GM06990 (cell line): Measurements from ENCODE around the gene RP2.
A peak's percentile ranks its signal among the peaks of the same experiment; 100 is the strongest.

Experiments
- DNase-seq: peaks from one replicate; pipeline ENCODE4 v3.0.0-alpha.2; 2011; ENCODE audit not compliant: insufficient read length; ENCODE audit errors: extremely low read depth
- H3K27me3 ChIP-seq: replicated peaks from 2 replicates; pipeline ENCODE4 v1.6.0; 2011; ENCODE audit warnings: low read length; ENCODE audit not compliant: control insufficient read depth, insufficient read depth
- H3K36me3 ChIP-seq: 2 replicates; pipeline ENCODE4 v1.5.1; 2011; ENCODE audit warnings: low read length; ENCODE audit not compliant: control insufficient read depth, insufficient read depth
- H3K4me3 ChIP-seq: replicated peaks from 2 replicates; pipeline ENCODE4 v1.5.1; 2011; ENCODE audit warnings: low read depth, mild to moderate bottlenecking, control low read depth, low read length
- TF ChIP-seq, protein P1 (sequence below): IDR thresholded peaks from 2 replicates; pipeline ENCODE4 v1.5.1; 2011; ENCODE audit warnings: low read length, control low read depth, mild to moderate bottlenecking, inconsistent platforms; ENCODE audit not compliant: insufficient read depth, poor library complexity, severe bottlenecking

The RP2 gene

DNA sequence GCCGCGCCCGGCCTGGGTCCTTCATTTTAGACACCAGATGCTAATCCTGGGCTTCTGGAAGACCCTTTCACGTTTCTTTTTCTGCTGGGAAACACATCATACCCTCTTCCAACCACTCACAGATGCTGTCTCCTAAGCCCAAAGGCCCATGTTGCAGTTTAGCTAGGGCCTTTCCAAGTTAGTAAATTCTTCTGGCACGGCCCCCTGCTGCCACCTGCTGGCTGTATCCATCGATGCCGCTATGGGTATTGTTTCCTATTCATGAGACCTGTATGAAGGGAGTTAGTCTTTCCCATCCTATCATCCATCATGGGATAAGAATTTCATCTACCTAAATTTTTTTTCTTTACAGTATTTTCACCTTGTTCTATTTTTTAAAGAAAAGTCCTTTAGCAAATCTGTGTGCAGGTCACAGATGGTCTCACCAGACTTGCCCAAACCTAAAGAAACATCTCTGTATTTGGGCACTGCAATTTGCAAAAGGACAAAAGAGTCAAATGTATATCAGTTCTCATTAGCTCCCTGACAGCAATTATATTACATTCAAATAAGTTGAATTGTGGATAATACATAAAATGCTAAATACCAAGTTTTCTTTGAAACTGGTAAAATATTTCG lies 40.2 kb upstream of the RP2 start:
- TF ChIP-seq, protein P1, sequence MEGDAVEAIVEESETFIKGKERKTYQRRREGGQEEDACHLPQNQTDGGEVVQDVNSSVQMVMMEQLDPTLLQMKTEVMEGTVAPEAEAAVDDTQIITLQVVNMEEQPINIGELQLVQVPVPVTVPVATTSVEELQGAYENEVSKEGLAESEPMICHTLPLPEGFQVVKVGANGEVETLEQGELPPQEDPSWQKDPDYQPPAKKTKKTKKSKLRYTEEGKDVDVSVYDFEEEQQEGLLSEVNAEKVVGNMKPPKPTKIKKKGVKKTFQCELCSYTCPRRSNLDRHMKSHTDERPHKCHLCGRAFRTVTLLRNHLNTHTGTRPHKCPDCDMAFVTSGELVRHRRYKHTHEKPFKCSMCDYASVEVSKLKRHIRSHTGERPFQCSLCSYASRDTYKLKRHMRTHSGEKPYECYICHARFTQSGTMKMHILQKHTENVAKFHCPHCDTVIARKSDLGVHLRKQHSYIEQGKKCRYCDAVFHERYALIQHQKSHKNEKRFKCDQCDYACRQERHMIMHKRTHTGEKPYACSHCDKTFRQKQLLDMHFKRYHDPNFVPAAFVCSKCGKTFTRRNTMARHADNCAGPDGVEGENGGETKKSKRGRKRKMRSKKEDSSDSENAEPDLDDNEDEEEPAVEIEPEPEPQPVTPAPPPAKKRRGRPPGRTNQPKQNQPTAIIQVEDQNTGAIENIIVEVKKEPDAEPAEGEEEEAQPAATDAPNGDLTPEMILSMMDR, result peak; percentile 93
- H3K36me3 ChIP-seq, result no peaks in the 10 kb centered on the region
- DNase-seq, result peak; percentile 30
- H3K4me3 ChIP-seq, result no peak overlapping the region
- H3K27me3 ChIP-seq, result no peaks in the 10 kb centered on the region; the same call in 1 of the 2 replicates

DNA sequence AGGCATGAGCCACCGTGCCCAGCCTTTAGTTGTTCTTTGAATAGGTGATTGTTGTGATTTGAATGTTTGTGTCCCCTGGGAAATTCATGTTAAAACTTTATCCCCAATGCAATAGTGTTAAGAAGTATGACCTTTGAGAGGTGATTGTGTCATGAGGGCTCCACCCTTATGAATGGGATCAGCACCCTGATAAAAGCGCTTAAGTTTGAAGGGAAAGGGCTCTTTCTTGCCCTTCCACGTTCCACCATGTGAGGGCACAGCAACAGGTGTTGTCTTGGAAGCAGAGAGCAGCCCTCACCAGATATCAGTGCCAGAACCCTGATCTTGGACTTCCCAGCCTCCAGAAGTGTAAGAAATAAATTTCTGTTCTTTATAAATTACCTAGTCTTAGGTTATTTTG lies 33.7 kb upstream of the RP2 start:
- no peaks in the 10 kb centered on the region; the same call in 1 of the 2 replicates for H3K27me3 ChIP-seq

DNA sequence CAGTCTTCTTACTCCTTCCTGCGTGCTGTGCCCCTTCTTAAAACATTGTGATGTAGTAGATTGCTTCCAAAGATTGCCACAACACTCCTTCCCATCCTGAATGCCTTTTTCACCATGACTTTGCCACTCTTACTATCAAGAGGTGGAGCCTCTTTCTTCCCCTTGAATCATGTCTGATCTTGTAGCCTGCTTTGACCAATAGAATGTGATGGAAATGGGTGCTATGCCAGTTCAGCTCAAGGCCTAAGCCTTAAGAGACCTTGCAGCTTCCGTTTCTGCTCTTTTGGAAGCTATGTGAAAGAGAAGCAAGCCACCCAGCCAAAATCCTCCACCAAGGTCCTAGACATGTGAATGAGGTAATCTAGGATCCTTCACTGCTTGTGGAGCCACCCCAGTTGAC lies 31.6 kb upstream of the RP2 start:
- H3K4me3 ChIP-seq, result no peak overlapping the region
- no peaks in the 10 kb centered on the region for H3K27me3 ChIP-seq
- TF ChIP-seq, protein P1, result no peak
- no peak for DNase-seq
- no peaks in the 10 kb centered on the region for H3K36me3 ChIP-seq

More for the DNA sequence above, 33.7 kb upstream of the RP2 start:
- Histone ChIP-seq H3K4me3 (no peak overlapping the region), H3K36me3 (no peaks in the 10 kb centered on the region)
- TF ChIP-seq, protein P1, result peak; percentile 34
- DNase-seq, result no peak

DNA sequence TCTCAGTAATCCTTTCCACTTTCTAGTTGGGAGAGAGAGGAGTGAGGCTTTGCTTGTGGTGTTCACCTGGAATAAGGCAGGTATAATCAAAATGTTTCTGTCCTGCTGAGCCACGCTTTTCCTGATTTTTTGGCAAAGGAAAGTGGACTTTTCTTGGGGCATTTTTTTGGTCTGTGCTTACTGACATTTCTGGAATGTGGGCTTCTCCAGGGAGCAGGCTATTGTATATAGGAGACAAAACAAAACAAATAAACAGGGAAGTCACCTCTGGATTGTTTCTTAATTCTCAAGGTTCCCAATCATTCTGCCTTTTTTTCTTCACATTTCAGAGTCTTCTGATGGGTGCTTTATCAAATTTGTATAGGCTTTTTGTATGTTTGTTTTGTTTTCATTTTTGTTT lies 25.7 kb upstream of the RP2 start:
- DNase-seq, result no peak
- no peaks in the 10 kb centered on the region for H3K27me3 ChIP-seq
- H3K36me3 ChIP-seq, result no peaks in the 10 kb centered on the region
- TF ChIP-seq, protein P1, result no peak
- H3K4me3 ChIP-seq, result no peak overlapping the region

DNA sequence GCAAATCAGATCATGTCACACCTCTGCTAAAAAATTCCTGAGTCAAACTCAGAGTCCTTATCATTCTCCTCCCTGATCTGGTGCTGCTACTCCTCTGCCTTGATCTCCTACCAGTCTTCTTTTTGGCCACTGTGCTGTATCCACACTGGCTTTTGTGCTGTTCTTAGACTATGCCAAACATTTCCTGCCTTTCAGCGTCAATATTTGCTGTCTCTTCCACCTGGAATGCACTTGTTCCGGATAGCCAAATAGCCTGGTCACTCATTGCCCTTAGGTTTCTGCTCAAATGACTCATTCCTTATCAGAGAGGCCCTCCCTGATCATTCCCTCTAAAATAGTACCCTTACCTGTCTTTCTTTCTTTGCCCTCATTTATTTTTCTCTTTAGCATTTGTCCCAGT lies 24.4 kb upstream of the RP2 start:
- TF ChIP-seq, protein P1, result no peak
- H3K27me3 ChIP-seq, result no peaks in the 10 kb centered on the region
- H3K36me3 ChIP-seq, result no peaks in the 10 kb centered on the region
- no peak for DNase-seq
- H3K4me3 ChIP-seq, result no peak overlapping the region

DNA sequence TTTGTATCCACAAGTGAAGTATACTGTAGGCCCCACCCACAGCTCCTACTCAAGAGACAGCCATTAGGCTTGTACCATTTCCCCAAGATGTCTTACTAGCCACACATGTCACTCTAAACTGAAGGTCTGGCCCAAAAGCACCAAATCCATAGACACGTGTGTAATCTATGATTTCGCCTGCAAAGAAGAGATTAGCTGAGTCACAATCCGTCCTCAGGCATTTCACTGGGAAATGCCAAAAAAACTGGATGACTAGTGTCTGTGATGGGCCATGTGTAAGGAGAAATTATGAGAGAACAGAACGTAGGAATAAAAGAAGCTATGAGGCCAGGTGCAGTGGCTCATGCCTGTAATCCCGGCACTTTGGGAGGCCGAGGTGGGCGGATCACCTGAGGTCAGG lies 21.9 kb upstream of the RP2 start:
- no peak overlapping the region for H3K4me3 ChIP-seq
- no peaks in the 10 kb centered on the region for H3K36me3 ChIP-seq
- no peaks in the 10 kb centered on the region for H3K27me3 ChIP-seq
- TF ChIP-seq, protein P1, result no peak
- DNase-seq, result no peak
